Measurements from ENCODE around the gene GPR132. TPM values are rescaled to one million over a fixed set of nuclear protein-coding genes. Genes with fewer than 3 reads are reported as not detected.

The GPR132 gene
- total RNA-seq, 1 donor from 2014 or later = not detected

DNA sequence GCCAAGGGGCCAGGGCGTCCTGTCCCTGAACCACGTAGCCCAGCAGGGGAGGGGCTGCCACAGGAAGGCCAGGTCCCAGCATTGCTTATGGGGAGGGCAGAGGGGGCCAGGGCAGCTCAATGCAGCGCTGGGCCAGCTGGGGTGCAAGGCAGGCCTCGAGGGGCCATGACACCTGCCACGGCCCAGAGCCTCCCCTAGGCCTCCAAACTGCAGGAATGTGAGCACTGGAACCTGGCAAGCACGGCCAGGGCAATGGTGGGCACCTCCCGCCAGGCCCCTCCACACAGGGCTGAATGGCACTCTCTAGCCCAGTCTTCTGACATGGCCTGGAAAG is 32.5 kb upstream of the GPR132 start:
- TF ChIP-seq, protein P1, sequence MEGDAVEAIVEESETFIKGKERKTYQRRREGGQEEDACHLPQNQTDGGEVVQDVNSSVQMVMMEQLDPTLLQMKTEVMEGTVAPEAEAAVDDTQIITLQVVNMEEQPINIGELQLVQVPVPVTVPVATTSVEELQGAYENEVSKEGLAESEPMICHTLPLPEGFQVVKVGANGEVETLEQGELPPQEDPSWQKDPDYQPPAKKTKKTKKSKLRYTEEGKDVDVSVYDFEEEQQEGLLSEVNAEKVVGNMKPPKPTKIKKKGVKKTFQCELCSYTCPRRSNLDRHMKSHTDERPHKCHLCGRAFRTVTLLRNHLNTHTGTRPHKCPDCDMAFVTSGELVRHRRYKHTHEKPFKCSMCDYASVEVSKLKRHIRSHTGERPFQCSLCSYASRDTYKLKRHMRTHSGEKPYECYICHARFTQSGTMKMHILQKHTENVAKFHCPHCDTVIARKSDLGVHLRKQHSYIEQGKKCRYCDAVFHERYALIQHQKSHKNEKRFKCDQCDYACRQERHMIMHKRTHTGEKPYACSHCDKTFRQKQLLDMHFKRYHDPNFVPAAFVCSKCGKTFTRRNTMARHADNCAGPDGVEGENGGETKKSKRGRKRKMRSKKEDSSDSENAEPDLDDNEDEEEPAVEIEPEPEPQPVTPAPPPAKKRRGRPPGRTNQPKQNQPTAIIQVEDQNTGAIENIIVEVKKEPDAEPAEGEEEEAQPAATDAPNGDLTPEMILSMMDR (IDR thresholded peaks at IDR 0.05) = no peak
- Histone ChIP-seq H3K9me3 (no peaks in the 10 kb centered on the region), H3K27me3 (no peaks in the 10 kb centered on the region), H3K4me1 (peaks cover 3 to 9% of the 10 kb centered on the region in 2 donors), H3K36me3 (no peaks in the 10 kb centered on the region), H3K4me3 (no peak overlapping the region), H3K27ac (no peak overlapping the region)
- peak in 1 of 2 donors; percentile 56 for DNase-seq (ENCODE audit: low spot score in 2 of 2)
- intact Hi-C loops (cut with DNase I) = loop anchor here (10.0 kb wide), 1 partner anchor 157 kb away; no protein-coding TSS in a partner anchor

DNA sequence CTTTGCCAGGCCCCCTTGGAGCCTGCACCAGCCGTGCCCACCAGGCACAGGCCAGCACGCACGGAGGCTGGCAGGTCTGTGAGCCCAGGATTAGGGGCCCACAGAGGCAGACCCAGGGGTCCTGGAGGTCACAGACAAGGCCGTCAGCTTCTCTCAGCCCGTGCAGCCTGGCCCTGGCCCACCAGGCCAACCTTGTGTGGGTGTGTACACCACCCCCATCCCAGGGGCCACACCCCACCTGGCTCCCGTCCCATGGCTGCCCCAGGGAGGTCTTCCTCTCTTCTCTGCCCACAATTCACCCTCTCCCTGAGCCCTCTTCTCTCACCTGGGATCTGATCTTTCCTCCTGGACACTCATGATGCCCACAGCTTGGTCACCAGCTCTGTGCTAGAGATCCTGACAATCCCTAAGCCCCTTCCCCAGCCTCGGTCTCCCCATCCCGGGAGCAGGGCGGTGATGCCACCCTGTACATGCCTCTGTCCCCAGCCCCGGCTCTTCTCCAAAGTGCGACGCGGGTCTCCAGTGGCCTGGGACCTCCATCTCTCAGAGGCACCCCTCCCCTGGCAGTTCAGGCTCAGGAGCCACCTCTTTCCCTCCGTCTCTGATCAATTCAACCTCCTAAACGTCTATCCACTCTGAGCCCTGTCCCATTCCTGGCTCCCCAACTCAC is 31.1 kb upstream of the GPR132 start:
- H3K4me3 ChIP-seq = no peak overlapping the region
- DNase-seq (ENCODE audit: low spot score in 2 of 2) = peak in 1 of 2 donors; percentile 47
- TF ChIP-seq, protein P1 (IDR thresholded peaks at IDR 0.05) = no peak
- H3K27ac ChIP-seq = no peak overlapping the region
- H3K9me3 ChIP-seq = no peaks in the 10 kb centered on the region
- peaks cover 16 to 23% of the 10 kb centered on the region in 2 donors for H3K4me1 ChIP-seq
- H3K27me3 ChIP-seq = no peaks in the 10 kb centered on the region
- intact Hi-C loops (cut with DNase I) = loop anchor here (10.0 kb wide), 1 partner anchor 158 kb away; no protein-coding TSS in a partner anchor
- H3K36me3 ChIP-seq = no peaks in the 10 kb centered on the region

DNA sequence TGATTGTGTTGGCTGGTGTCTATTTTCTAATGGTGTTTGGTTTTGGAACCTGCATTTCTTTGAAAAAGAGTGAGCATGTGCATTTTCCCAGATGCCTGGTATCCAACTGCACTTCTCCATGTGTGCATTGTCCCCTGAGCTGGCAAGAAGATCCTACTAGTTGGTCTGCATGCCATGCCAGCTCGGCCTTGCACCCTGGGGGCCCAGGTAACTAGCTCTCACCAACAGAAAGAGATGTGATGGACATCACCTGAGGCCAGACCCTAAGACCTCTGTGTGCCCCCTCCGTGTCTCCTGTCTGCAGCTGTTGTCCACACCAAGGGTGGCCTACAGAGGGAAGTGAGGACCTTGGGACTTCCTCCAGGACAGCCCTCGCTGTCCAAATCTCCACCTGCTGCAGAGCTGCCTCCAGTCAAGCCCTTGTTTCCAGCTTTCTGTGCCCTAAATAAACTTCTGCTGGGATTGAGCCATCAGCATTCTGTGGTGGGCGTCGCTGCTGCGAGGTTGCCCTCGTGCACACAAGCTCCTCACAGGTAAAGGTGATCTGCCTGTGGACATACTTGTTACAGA is 30.1 kb upstream of the GPR132 start:
- TF ChIP-seq, protein P1 (IDR thresholded peaks at IDR 0.05) = no peak
- Histone ChIP-seq H3K9me3 (no peaks in the 10 kb centered on the region), H3K4me3 (no peak overlapping the region), H3K4me1 (peaks cover 18 to 31% of the 10 kb centered on the region in 2 donors), H3K27ac (no peak overlapping the region), H3K36me3 (no peaks in the 10 kb centered on the region), H3K27me3 (no peaks in the 10 kb centered on the region)
- peak in 1 of 2 donors; percentile 52 for DNase-seq (ENCODE audit: low spot score in 2 of 2)
- intact Hi-C loops (cut with DNase I) = loop anchor here (10.0 kb wide), 1 partner anchor 159 kb away; no protein-coding TSS in a partner anchor

DNA sequence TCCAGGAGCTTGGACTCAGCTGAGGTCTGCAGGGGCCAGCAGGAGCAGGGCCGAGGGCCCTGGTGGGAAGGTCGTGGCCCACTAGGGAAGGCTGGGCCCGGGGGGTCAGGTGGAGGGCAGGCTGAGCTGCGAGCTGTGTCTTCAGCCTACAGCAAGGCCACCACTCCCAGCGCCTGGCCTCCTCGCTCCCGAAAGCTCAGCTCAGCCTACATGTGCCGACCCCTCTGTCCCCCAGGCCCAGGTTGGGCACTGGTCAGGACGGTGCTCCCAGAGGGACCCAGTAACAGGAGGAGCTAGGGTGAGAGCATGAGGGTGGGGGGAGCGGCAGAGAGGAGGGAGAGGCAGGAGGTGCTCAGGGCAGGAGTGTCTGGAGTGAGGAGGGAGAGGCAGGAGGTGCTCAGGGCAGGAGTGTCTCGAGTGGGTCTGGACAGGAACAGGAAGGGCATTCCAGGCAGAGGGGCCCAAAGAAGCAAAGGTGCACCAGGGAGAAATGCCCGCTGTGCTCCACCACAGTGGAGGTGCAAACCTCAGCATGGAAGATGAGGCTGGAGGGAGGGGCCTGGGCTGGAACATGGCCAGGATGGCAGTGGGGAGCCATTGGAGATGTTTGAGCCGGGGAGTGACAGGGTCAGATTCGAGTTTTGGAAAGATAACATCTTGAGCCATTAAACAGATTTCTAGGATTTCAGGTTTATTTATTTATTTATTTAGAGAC is 29.1 kb upstream of the GPR132 start:
- H3K4me3 ChIP-seq = peak overlapping the region; percentile 64 to 93
- peak overlapping the region; percentile 90 to 95 for H3K27ac ChIP-seq
- H3K27me3 ChIP-seq = no peaks in the 10 kb centered on the region
- TF ChIP-seq, protein P1 (IDR thresholded peaks at IDR 0.05) = no peak
- no peaks in the 10 kb centered on the region for H3K9me3 ChIP-seq
- intact Hi-C loops (cut with DNase I) = loop anchor here (5.0 to 10.0 kb wide), 6 partner anchors 72 to 433 kb away; partner anchors contain the start of genes CDCA4, CRIP2, TEDC1 and TMEM121
- peaks cover 18 to 31% of the 10 kb centered on the region in 2 donors for H3K4me1 ChIP-seq
- DNase-seq (ENCODE audit: low spot score in 2 of 2) = peak in 1 of 2 donors; percentile 65
- H3K36me3 ChIP-seq = no peaks in the 10 kb centered on the region

DNA sequence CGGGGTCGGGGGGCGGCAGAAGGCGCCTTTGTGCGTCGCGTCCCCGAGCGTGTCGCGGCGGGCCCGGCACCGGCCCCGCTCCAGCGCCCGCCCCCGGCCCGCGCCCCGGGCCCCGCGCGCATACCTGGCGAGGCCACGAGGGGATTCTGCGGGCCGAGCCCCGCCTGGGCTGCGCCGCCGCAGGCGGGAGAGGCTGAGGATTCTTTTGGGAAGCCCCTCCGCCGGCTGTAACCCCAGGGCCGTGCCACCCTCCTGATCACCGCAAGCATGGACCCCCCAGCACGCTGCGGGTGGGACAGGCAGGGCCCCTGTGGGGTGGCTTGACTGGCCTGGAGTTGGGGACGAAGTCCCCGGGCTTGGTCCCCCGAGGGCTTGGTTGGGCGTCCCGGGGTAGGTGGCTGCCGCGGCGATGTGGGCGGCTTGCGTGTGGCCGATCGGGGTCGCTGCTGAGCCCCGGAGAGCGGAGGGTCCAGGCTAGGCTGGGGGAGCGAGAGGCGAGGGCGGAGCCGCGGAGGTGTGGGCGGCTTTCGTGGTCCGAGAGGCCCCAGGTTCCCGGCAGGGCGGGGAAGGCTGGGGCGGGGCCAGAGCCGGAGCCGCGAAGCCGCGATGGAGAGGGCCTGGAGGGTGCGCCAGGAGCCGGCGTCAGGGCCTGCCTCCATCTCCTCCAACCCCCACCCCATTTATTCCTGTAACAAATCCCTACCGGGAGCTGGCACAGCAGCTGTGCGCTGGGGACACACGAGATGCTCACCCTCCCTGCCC is 28.4 kb upstream of the GPR132 start:
- Histone ChIP-seq H3K27me3 (no peaks in the 10 kb centered on the region), H3K4me3 (peak overlapping the region; percentile 64 to 93), H3K4me1 (peaks cover 18 to 31% of the 10 kb centered on the region in 2 donors), H3K27ac (peak overlapping the region; percentile 90 to 95), H3K9me3 (no peaks in the 10 kb centered on the region), H3K36me3 (no peaks in the 10 kb centered on the region)
- intact Hi-C loops (cut with DNase I) = loop anchor here (1.0 to 10.0 kb wide), 8 partner anchors 71 to 434 kb away; partner anchors contain the start of genes CDCA4, CRIP2, PACS2 and TEDC1
- TF ChIP-seq, protein P1 (IDR thresholded peaks at IDR 0.05) = peak; percentile 30 to 68 (median 61)
- peak in 1 of 2 donors; percentile 84 for DNase-seq (ENCODE audit: low spot score in 2 of 2)
